GM23338 (cell line): ENCODE measurements around the gene TMEM63C. TPM values are rescaled to one million over a fixed set of nuclear protein-coding genes. Genes with fewer than 3 reads are reported as not detected.

Experiments used
- CREB1 ChIP-seq: fragments of 250-450 bp; sonication (Bioruptor Pico); IDR thresholded peaks from 2 replicates; pipeline ENCODE4 v1.5.0; 2020; ENCODE audit warnings: low read depth, mild to moderate bottlenecking, moderate library complexity
- NANOG ChIP-seq: IDR thresholded peaks from 2 replicates; pipeline ENCODE4 v1.6.1; 2016; ENCODE audit warnings: antibody characterized with exemption, borderline replicate concordance
- ZNF114 ChIP-seq: fragments of 250-450 bp; sonication (Bioruptor Pico); IDR thresholded peaks from 2 replicates; pipeline ENCODE4 v1.5.0; 2020; ENCODE audit warnings: mild to moderate bottlenecking, moderate library complexity
- polyA plus RNA-seq: library from polyadenylated mRNA; unstranded; fragments of >200 nt; fragmentation: Nextera tagmentation; extraction: Ambion mirVana; gene quantifications from 2 replicates; pipeline ENCODE4 v1.2.1, GENCODE V29; 2016
- total RNA-seq: library from RNA; depleted of rRNA; stranded (reverse); fragments of >200 nt; shearing (Covaris generic); gene quantifications from 2 replicates; pipeline ENCODE4 v1.2.3, GENCODE V29; 2014
- TF ChIP-seq, protein P1 (sequence below): fragments of 250-450 bp; sonication (Bioruptor Pico); IDR thresholded peaks from 2 replicates; pipeline ENCODE4 v1.5.0; 2020; ENCODE audit warnings: mild to moderate bottlenecking, moderate library complexity
- TF ChIP-seq, protein P2 (sequence below): IDR thresholded peaks from one replicate; pipeline ENCODE4 v1.6.1; 2018; ENCODE audit warnings: antibody characterized with exemption; ENCODE audit not compliant: unreplicated experiment
- TF ChIP-seq, protein P3 (sequence below): IDR thresholded peaks from 2 replicates; pipeline ENCODE4 v1.6.1; 2016; ENCODE audit warnings: antibody characterized with exemption
- TF ChIP-seq, protein P4 (sequence below), 2 experiments: fragments of 200-600 bp in 1 of 2; sonication (generic) in 1 of 2; conservative IDR thresholded peaks; 2 replicates each; pipeline versions ENCODE4 v1.5.1 to v1.6.1; 2016 to 2017; ENCODE audit warnings: antibody characterized with exemption in 2 of 2, low read depth in 2 of 2, mild to moderate bottlenecking in 2 of 2, moderate library complexity in 1 of 2

Gene TMEM63C
- total and polyA plus RNA-seq, 2 experiments from 2014 or later, result 2.1 to 6.3 TPM

DNA sequence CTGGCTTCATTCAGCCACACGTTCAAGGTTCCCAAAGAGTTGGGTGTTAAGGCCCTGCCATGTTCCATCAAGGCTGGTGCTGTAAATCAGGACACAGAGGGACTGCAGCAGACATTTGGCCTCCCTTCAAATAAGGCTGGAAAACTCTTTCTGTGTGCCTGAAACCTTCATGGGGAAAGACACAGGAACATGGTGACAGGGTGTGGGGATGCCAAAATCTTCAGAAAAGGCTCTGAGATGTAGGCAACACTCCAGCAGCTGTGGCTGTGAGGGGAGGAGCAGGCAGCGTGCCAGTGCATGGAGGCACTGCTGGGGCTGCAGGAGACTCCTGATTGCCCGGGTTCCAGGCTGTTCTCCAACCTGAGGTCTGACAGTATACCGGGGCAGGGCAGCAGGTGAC is 124.1 kb downstream of the TMEM63C start (continued):
- TF ChIP-seq, protein P1, sequence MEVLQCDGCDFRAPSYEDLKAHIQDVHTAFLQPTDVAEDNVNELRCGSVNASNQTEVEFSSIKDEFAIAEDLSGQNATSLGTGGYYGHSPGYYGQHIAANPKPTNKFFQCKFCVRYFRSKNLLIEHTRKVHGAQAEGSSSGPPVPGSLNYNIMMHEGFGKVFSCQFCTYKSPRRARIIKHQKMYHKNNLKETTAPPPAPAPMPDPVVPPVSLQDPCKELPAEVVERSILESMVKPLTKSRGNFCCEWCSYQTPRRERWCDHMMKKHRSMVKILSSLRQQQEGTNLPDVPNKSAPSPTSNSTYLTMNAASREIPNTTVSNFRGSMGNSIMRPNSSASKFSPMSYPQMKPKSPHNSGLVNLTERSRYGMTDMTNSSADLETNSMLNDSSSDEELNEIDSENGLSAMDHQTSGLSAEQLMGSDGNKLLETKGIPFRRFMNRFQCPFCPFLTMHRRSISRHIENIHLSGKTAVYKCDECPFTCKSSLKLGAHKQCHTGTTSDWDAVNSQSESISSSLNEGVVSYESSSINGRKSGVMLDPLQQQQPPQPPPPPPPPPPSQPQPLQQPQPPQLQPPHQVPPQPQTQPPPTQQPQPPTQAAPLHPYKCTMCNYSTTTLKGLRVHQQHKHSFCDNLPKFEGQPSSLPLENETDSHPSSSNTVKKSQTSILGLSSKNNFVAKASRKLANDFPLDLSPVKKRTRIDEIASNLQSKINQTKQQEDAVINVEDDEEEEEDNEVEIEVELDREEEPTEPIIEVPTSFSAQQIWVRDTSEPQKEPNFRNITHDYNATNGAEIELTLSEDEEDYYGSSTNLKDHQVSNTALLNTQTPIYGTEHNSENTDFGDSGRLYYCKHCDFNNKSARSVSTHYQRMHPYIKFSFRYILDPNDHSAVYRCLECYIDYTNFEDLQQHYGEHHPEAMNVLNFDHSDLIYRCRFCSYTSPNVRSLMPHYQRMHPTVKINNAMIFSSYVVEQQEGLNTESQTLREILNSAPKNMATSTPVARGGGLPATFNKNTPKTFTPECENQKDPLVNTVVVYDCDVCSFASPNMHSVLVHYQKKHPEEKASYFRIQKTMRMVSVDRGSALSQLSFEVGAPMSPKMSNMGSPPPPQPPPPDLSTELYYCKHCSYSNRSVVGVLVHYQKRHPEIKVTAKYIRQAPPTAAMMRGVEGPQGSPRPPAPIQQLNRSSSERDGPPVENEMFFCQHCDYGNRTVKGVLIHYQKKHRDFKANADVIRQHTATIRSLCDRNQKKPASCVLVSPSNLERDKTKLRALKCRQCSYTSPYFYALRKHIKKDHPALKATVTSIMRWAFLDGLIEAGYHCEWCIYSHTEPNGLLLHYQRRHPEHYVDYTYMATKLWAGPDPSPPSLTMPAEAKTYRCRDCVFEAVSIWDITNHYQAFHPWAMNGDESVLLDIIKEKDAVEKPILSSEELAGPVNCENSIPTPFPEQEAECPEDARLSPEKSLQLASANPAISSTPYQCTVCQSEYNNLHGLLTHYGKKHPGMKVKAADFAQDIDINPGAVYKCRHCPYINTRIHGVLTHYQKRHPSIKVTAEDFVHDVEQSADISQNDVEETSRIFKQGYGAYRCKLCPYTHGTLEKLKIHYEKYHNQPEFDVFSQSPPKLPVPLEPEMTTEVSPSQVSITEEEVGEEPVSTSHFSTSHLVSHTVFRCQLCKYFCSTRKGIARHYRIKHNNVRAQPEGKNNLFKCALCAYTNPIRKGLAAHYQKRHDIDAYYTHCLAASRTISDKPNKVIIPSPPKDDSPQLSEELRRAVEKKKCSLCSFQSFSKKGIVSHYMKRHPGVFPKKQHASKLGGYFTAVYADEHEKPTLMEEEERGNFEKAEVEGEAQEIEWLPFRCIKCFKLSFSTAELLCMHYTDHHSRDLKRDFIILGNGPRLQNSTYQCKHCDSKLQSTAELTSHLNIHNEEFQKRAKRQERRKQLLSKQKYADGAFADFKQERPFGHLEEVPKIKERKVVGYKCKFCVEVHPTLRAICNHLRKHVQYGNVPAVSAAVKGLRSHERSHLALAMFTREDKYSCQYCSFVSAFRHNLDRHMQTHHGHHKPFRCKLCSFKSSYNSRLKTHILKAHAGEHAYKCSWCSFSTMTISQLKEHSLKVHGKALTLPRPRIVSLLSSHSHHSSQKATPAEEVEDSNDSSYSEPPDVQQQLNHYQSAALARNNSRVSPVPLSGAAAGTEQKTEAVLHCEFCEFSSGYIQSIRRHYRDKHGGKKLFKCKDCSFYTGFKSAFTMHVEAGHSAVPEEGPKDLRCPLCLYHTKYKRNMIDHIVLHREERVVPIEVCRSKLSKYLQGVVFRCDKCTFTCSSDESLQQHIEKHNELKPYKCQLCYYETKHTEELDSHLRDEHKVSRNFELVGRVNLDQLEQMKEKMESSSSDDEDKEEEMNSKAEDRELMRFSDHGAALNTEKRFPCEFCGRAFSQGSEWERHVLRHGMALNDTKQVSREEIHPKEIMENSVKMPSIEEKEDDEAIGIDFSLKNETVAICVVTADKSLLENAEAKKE (CRISPR knock-in tag), result no peak
- TF ChIP-seq, protein P2, sequence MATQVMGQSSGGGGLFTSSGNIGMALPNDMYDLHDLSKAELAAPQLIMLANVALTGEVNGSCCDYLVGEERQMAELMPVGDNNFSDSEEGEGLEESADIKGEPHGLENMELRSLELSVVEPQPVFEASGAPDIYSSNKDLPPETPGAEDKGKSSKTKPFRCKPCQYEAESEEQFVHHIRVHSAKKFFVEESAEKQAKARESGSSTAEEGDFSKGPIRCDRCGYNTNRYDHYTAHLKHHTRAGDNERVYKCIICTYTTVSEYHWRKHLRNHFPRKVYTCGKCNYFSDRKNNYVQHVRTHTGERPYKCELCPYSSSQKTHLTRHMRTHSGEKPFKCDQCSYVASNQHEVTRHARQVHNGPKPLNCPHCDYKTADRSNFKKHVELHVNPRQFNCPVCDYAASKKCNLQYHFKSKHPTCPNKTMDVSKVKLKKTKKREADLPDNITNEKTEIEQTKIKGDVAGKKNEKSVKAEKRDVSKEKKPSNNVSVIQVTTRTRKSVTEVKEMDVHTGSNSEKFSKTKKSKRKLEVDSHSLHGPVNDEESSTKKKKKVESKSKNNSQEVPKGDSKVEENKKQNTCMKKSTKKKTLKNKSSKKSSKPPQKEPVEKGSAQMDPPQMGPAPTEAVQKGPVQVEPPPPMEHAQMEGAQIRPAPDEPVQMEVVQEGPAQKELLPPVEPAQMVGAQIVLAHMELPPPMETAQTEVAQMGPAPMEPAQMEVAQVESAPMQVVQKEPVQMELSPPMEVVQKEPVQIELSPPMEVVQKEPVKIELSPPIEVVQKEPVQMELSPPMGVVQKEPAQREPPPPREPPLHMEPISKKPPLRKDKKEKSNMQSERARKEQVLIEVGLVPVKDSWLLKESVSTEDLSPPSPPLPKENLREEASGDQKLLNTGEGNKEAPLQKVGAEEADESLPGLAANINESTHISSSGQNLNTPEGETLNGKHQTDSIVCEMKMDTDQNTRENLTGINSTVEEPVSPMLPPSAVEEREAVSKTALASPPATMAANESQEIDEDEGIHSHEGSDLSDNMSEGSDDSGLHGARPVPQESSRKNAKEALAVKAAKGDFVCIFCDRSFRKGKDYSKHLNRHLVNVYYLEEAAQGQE, result no peak
- TF ChIP-seq, protein P3, sequence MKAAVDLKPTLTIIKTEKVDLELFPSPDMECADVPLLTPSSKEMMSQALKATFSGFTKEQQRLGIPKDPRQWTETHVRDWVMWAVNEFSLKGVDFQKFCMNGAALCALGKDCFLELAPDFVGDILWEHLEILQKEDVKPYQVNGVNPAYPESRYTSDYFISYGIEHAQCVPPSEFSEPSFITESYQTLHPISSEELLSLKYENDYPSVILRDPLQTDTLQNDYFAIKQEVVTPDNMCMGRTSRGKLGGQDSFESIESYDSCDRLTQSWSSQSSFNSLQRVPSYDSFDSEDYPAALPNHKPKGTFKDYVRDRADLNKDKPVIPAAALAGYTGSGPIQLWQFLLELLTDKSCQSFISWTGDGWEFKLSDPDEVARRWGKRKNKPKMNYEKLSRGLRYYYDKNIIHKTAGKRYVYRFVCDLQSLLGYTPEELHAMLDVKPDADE, result no peak
- TF ChIP-seq CREB1 (no peak), NANOG (no peak), ZNF114 (CRISPR knock-in tag) (no peak)
- TF ChIP-seq, protein P4, sequence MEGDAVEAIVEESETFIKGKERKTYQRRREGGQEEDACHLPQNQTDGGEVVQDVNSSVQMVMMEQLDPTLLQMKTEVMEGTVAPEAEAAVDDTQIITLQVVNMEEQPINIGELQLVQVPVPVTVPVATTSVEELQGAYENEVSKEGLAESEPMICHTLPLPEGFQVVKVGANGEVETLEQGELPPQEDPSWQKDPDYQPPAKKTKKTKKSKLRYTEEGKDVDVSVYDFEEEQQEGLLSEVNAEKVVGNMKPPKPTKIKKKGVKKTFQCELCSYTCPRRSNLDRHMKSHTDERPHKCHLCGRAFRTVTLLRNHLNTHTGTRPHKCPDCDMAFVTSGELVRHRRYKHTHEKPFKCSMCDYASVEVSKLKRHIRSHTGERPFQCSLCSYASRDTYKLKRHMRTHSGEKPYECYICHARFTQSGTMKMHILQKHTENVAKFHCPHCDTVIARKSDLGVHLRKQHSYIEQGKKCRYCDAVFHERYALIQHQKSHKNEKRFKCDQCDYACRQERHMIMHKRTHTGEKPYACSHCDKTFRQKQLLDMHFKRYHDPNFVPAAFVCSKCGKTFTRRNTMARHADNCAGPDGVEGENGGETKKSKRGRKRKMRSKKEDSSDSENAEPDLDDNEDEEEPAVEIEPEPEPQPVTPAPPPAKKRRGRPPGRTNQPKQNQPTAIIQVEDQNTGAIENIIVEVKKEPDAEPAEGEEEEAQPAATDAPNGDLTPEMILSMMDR (conservative IDR thresholded peaks at IDR 0.05; ENCODE audit: low read depth in 2 of 2), result no peak
